Suprapubic skin (tissue), 4 donors: Measurements from ENCODE around the gene KCP. TPM values are rescaled to one million over a fixed set of nuclear protein-coding genes. Genes with fewer than 3 reads are reported as not detected.

Source experiments
- DNase-seq, 2 donors: peaks; one replicate each; pipeline ENCODE4 v3.0.0-alpha.2; 2019; ENCODE audit warnings: low spot score in 2 of 2
- H3K27ac ChIP-seq: fragments of 200-600 bp; sonication (generic); one replicate; pipeline ENCODE4 v1.5.1; 2019
- H3K27me3 ChIP-seq: fragments of 200-600 bp; sonication (generic); one replicate; pipeline ENCODE4 v1.5.1; 2019
- H3K36me3 ChIP-seq: fragments of 200-600 bp; sonication (generic); one replicate; pipeline ENCODE4 v1.5.1; 2019
- H3K4me1 ChIP-seq: fragments of 200-600 bp; sonication (generic); one replicate; pipeline ENCODE4 v1.5.1; 2019
- H3K4me3 ChIP-seq: fragments of 200-600 bp; sonication (generic); one replicate; pipeline ENCODE4 v1.5.1; 2019; ENCODE audit warnings: mild to moderate bottlenecking
- H3K9me3 ChIP-seq: fragments of 200-600 bp; sonication (generic); one replicate; pipeline ENCODE4 v1.5.1; 2019
- CTCF ChIP-seq, 2 donors: fragments of 200-600 bp in 1 of 2; fragments of 450-650 bp in 1 of 2; sonication (generic) in 1 of 2; IDR thresholded peaks; one replicate each; pipeline ENCODE4 v1.5.1; 2016 to 2019; ENCODE audit warnings: antibody characterized with exemption in 2 of 2, mild to moderate bottlenecking in 1 of 2, moderate library complexity in 1 of 2
- EP300 ChIP-seq: sonication (generic); formaldehyde crosslinking; IDR thresholded peaks from one replicate; pipeline ENCODE4 v1.6.1; 2017; ENCODE audit warnings: antibody characterized with exemption
- POLR2A ChIP-seq, 2 donors: fragments of 450-650 bp; IDR thresholded peaks; one replicate each; pipeline ENCODE4 v1.6.1; 2017; ENCODE audit warnings: antibody characterized with exemption in 2 of 2, mild to moderate bottlenecking in 2 of 2, moderate library complexity in 2 of 2
- POLR2AphosphoS5 ChIP-seq, 3 donors: sonication (generic); formaldehyde crosslinking; IDR thresholded peaks; one replicate each; pipeline ENCODE4 v1.6.1; 2017; ENCODE audit warnings: antibody characterized with exemption in 3 of 3
- WGBS: methylation state at CpG from one replicate; pipeline ENCODE4 v1.1.5; 2018; 5-methylcytosine and 5-hydroxymethylcytosine counted together
- total RNA-seq, 4 donors: library from RNA; depleted of rRNA; stranded (reverse); fragments of >200 nt; gene quantifications; one replicate each; pipeline ENCODE4 v1.1.0, GENCODE V29; 2016

Gene KCP
- total RNA-seq, 4 donors from 2014 or later: 0.17 to 0.57 (median 0.36) TPM

GRCh38 chr7:128841171-128841690 is 69.3 kb downstream of the KCP start:
- no peak overlapping the region for H3K4me3 ChIP-seq
- no peak for DNase-seq
- 87% methylated on average over 15 of the region's 17 CpGs for WGBS
- H3K36me3 ChIP-seq: peaks cover 13% of the 10 kb centered on the region
- H3K27ac ChIP-seq: no peak overlapping the region
- H3K9me3 ChIP-seq: no peaks in the 10 kb centered on the region
- TF ChIP-seq POLR2AphosphoS5 (IDR thresholded peaks at IDR 0.05) (no peak), CTCF (IDR thresholded peaks at IDR 0.05) (no peak), EP300 (no peak), POLR2A (IDR thresholded peaks at IDR 0.05) (no peak)
- no peaks in the 10 kb centered on the region for H3K27me3 ChIP-seq
- peaks cover 5% of the 10 kb centered on the region for H3K4me1 ChIP-seq

- Histone ChIP-seq H3K27me3 (no peaks in the 10 kb centered on the region), H3K9me3 (no peaks in the 10 kb centered on the region), H3K4me3 (no peak overlapping the region), H3K36me3 (peaks cover 13% of the 10 kb centered on the region), H3K27ac (no peak overlapping the region), H3K4me1 (peaks cover 6% of the 10 kb centered on the region)
- peak in 1 of 2 donors; percentile 58 for DNase-seq
- 92% methylated on average over 22 of the region's 23 CpGs for WGBS
- no peak for TF ChIP-seq POLR2A (IDR thresholded peaks at IDR 0.05)
Measured at GRCh38 chr7:128840326-128841170, 70.0 kb downstream of the KCP start.

GRCh38 chr7:128839751-128840177 is 70.7 kb downstream of the KCP start:
- H3K27ac ChIP-seq: no peak overlapping the region
- WGBS: 63% methylated on average over 9 of the region's 13 CpGs
- H3K4me3 ChIP-seq: no peak overlapping the region
- H3K4me1 ChIP-seq: peaks cover 6% of the 10 kb centered on the region
- H3K9me3 ChIP-seq: no peaks in the 10 kb centered on the region
- peaks cover 10% of the 10 kb centered on the region for H3K36me3 ChIP-seq
- peak in 1 of 2 donors; percentile 60 for DNase-seq
- no peaks in the 10 kb centered on the region for H3K27me3 ChIP-seq
- TF ChIP-seq POLR2A (IDR thresholded peaks at IDR 0.05) (no peak), EP300 (no peak), POLR2AphosphoS5 (IDR thresholded peaks at IDR 0.05) (no peak), CTCF (IDR thresholded peaks at IDR 0.05) (no peak)

GRCh38 chr7:128838981-128839731 is 71.4 kb downstream of the KCP start:
- 88% methylated on average over 7 of the region's 17 CpGs for WGBS
- Histone ChIP-seq H3K4me1 (peaks cover 7% of the 10 kb centered on the region), H3K27ac (no peak overlapping the region), H3K9me3 (no peaks in the 10 kb centered on the region), H3K36me3 (peaks cover 8% of the 10 kb centered on the region), H3K4me3 (no peak overlapping the region), H3K27me3 (no peaks in the 10 kb centered on the region)
- peak in 1 of 2 donors; percentile 40 for DNase-seq
- TF ChIP-seq POLR2A (IDR thresholded peaks at IDR 0.05) (no peak), CTCF (IDR thresholded peaks at IDR 0.05) (no peak), POLR2AphosphoS5 (IDR thresholded peaks at IDR 0.05) (no peak), EP300 (no peak)

GRCh38 chr7:128838109-128838779 is 72.3 kb downstream of the KCP start:
- DNase-seq: no peak
- no peak overlapping the region for H3K4me3 ChIP-seq
- H3K4me1 ChIP-seq: peaks cover 16% of the 10 kb centered on the region
- 94% methylated on average over 21 of the region's 22 CpGs for WGBS
- H3K27ac ChIP-seq: no peak overlapping the region
- no peaks in the 10 kb centered on the region for H3K27me3 ChIP-seq
- peaks cover 8% of the 10 kb centered on the region for H3K36me3 ChIP-seq
- H3K9me3 ChIP-seq: no peaks in the 10 kb centered on the region
- TF ChIP-seq POLR2AphosphoS5 (IDR thresholded peaks at IDR 0.05) (no peak), CTCF (IDR thresholded peaks at IDR 0.05) (no peak), EP300 (no peak), POLR2A (IDR thresholded peaks at IDR 0.05) (no peak)
